Neural cell (in vitro differentiated cells): ENCODE results near the gene DNAAF3. TPM values are rescaled to one million over a fixed set of nuclear protein-coding genes. Genes with fewer than 3 reads are reported as not detected.

Experiments used
- H2AFZ ChIP-seq: fragments of 200-600, 300-800 bp; sonication (generic), shearing (Covaris generic); 2 replicates; pipeline ENCODE4 v1.6.0; 2014; ENCODE audit warnings: low read depth, mild to moderate bottlenecking, antibody characterized with exemption, low read length, moderate library complexity
- H3F3A ChIP-seq: fragments of 200-600 bp; shearing (Covaris generic); 2 replicates; pipeline ENCODE4 v1.6.1; 2016; ENCODE audit warnings: mild to moderate bottlenecking, moderate library complexity, mixed read lengths, antibody characterized with exemption, low read length; ENCODE audit not compliant: insufficient read depth, poor library complexity, severe bottlenecking
- H3K27ac ChIP-seq: fragments of 200-600, 300-800 bp; sonication (generic), shearing (Covaris generic); 2 replicates; pipeline ENCODE4 v1.5.1; 2014; ENCODE audit warnings: mild to moderate bottlenecking, low read length, moderate library complexity
- H3K27me3 ChIP-seq: fragments of 300-800, 200-600 bp; sonication (generic), shearing (Covaris generic); 2 replicates; pipeline ENCODE4 v1.6.0; 2014; ENCODE audit warnings: mild to moderate bottlenecking, low read depth, low read length, moderate library complexity; ENCODE audit not compliant: insufficient read depth
- H3K36me3 ChIP-seq: fragments of 300-800, 200-600 bp; sonication (generic), shearing (Covaris generic); 2 replicates; pipeline ENCODE4 v1.5.1; 2014; ENCODE audit warnings: mild to moderate bottlenecking, antibody characterized with exemption, low read length, moderate library complexity; ENCODE audit not compliant: insufficient read depth
- H3K4me2 ChIP-seq: fragments of 300-800, 200-600 bp; sonication (generic), shearing (Covaris generic); 2 replicates; pipeline ENCODE4 v1.6.0; 2014; ENCODE audit warnings: mild to moderate bottlenecking, low read length
- H3K4me3 ChIP-seq: fragments of 300-800, 200-600 bp; sonication (generic), shearing (Covaris generic); 2 replicates; pipeline ENCODE4 v1.5.1; 2014; ENCODE audit warnings: mild to moderate bottlenecking, low read length, moderate library complexity
- H3K79me2 ChIP-seq: fragments of 200-600 bp; shearing (Covaris generic); replicated peaks from 2 replicates; pipeline ENCODE4 v1.6.0; 2014; ENCODE audit warnings: mild to moderate bottlenecking, low read length, moderate library complexity; ENCODE audit not compliant: insufficient read depth
- H3K9ac ChIP-seq: fragments of 300-800, 200-600 bp; sonication (generic), shearing (Covaris generic); 2 replicates; pipeline ENCODE4 v1.6.1; 2016; ENCODE audit warnings: mild to moderate bottlenecking, low read length, mixed read lengths
- H3K9me2 ChIP-seq: fragments of 200-600 bp; shearing (Covaris generic); 2 replicates; pipeline ENCODE4 v1.6.1; 2016; ENCODE audit warnings: mild to moderate bottlenecking, low read length, mixed read lengths; ENCODE audit not compliant: insufficient read depth
- H3K9me3 ChIP-seq: fragments of 200-600, 300-800 bp; sonication (generic), shearing (Covaris generic); 2 replicates; pipeline ENCODE4 v1.6.1; 2016; ENCODE audit warnings: mild to moderate bottlenecking, mixed run types, low read length, moderate library complexity, mixed read lengths
- H4K20me1 ChIP-seq: fragments of 200-600 bp; shearing (Covaris generic); 2 replicates; pipeline ENCODE4 v1.6.1; 2016; ENCODE audit warnings: mild to moderate bottlenecking, mixed run types; ENCODE audit not compliant: insufficient read depth
- CTCF ChIP-seq: fragments of 450-650 bp; IDR thresholded peaks from 2 replicates; pipeline ENCODE4 v1.5.1; 2014; ENCODE audit warnings: antibody characterized with exemption, mild to moderate bottlenecking, moderate library complexity; ENCODE audit not compliant: poor library complexity, severe bottlenecking
- EP300 ChIP-seq: fragments of 450-650 bp; conservative IDR thresholded peaks from 2 replicates; pipeline ENCODE4 v1.6.1; 2014; ENCODE audit warnings: antibody characterized with exemption, mild to moderate bottlenecking, moderate library complexity; ENCODE audit not compliant: poor library complexity, severe bottlenecking
- EZH2 ChIP-seq: fragments of 200-600, 300-800 bp; shearing (Covaris generic), sonication (generic); IDR thresholded peaks from 2 replicates; pipeline ENCODE4 v1.6.1; 2014; ENCODE audit warnings: antibody characterized with exemption, low read length, borderline replicate concordance, mild to moderate bottlenecking; ENCODE audit not compliant: insufficient read depth, poor library complexity, severe bottlenecking
- MXI1 ChIP-seq: fragments of 450-650 bp; conservative IDR thresholded peaks from 2 replicates; pipeline ENCODE4 v1.6.1; 2014; ENCODE audit warnings: antibody characterized with exemption, mild to moderate bottlenecking; ENCODE audit not compliant: poor library complexity, severe bottlenecking
- POLR2AphosphoS5 ChIP-seq: IDR thresholded peaks from 2 replicates; pipeline ENCODE4 v1.6.1; 2012
- RAD21 ChIP-seq: fragments of 450-650 bp; conservative IDR thresholded peaks from 2 replicates; pipeline ENCODE4 v1.6.1; 2014; ENCODE audit warnings: antibody characterized with exemption, mild to moderate bottlenecking, moderate library complexity
- REST ChIP-seq: IDR thresholded peaks from 2 replicates; pipeline ENCODE4 v1.6.1; 2012; ENCODE audit warnings: borderline replicate concordance
- SMC3 ChIP-seq: fragments of 450-650 bp; conservative IDR thresholded peaks from 2 replicates; pipeline ENCODE4 v1.6.1; 2014; ENCODE audit warnings: antibody characterized with exemption, mild to moderate bottlenecking, moderate library complexity; ENCODE audit not compliant: poor library complexity
- TAF1 ChIP-seq: IDR thresholded peaks from 2 replicates; pipeline ENCODE4 v1.6.1; 2012; ENCODE audit warnings: low read depth
- polyA plus RNA-seq: library from polyadenylated mRNA; depleted of rRNA; stranded (reverse); fragments of >200 nt; gene quantifications from 2 replicates; pipeline ENCODE4 v1.2.3, GENCODE V29; 2014

The DNAAF3 gene
- polyA plus RNA-seq, 1 donor from 2014 or later = 0.38 TPM

GRCh38 chr19:55149078-55150003, 17.1 kb downstream of the DNAAF3 start, which contains the start of gene TNNT1:
TNNT1 (minus strand) TSS chr19:55149206; CDS start chr19:55147157, 2,049 bp downstream.
- H3K27me3 ChIP-seq = peaks cover 19% of the 10 kb centered on the region
- no peaks in the 10 kb centered on the region for H3K9me3 ChIP-seq
- no peak within 1 kb of the TSS for H3K27ac ChIP-seq
- H3F3A ChIP-seq = no peaks in the 10 kb centered on the region
- no peak within 1 kb of the TSS for H3K9ac ChIP-seq
- H2AFZ ChIP-seq = no peak within 1 kb of the TSS
- H3K9me2 ChIP-seq = no peaks in the 10 kb centered on the region
- TF ChIP-seq EZH2 (no peak), RAD21 (no peak), MXI1 (no peak), CTCF (no peak), POLR2AphosphoS5 (no peak), REST (no peak), SMC3 (no peak), EP300 (no peak), TAF1 (no peak)
- H3K36me3 ChIP-seq = no peaks in the 10 kb centered on the region
- H4K20me1 ChIP-seq = no peaks in the 10 kb centered on the region
- H3K79me2 ChIP-seq = no peaks in the 10 kb centered on the region
- no peak within 1 kb of the TSS for H3K4me2 ChIP-seq
- no peak within 1 kb of the TSS for H3K4me3 ChIP-seq

GRCh38 chr19:55147545-55148251, 18.7 kb downstream of the DNAAF3 start:
- no peaks in the 10 kb centered on the region for H3K9me2 ChIP-seq
- no peak overlapping the region for H2AFZ ChIP-seq
- H3K36me3 ChIP-seq = no peaks in the 10 kb centered on the region
- H3K9me3 ChIP-seq = no peaks in the 10 kb centered on the region
- no peak overlapping the region for H3K27ac ChIP-seq
- H4K20me1 ChIP-seq = no peaks in the 10 kb centered on the region
- no peak overlapping the region for H3K4me2 ChIP-seq
- H3F3A ChIP-seq = no peaks in the 10 kb centered on the region
- peaks cover 19% of the 10 kb centered on the region for H3K27me3 ChIP-seq
- TF ChIP-seq POLR2AphosphoS5 (no peak), MXI1 (no peak), RAD21 (no peak), REST (no peak), SMC3 (no peak), EP300 (no peak), EZH2 (no peak), CTCF (no peak), TAF1 (no peak)
- no peak overlapping the region for H3K4me3 ChIP-seq
- no peak overlapping the region for H3K9ac ChIP-seq
- no peaks in the 10 kb centered on the region for H3K79me2 ChIP-seq
